Measurements from ENCODE around the gene CCL8.

- TF ChIP-seq EZH2 (IDR thresholded peaks at IDR 0.05; ENCODE audit: borderline replicate concordance, control insufficient read depth, low read depth, low read length) (no peak), USF1 (IDR thresholded peaks at IDR 0.05; ENCODE audit: borderline replicate concordance, extremely low read length, insufficient read depth, low read depth, low read length) (no peak)
Observed at GRCh38 chr17:34360601-34361270, 41.5 kb downstream of the CCL8 start.
